ENCODE data around the gene PRKN.

Gene PRKN

GRCh38 chr6:161449521-161449920, 1278.0 kb downstream of the PRKN start:
- no peak for DNase-seq

- DNase-seq = no peak
These were observed 1280.6 kb downstream of the PRKN start for GRCh38 chr6:161446949-161447348.

- no peak for DNase-seq
These were observed 1281.2 kb downstream of the PRKN start for GRCh38 chr6:161446296-161446925.

GRCh38 chr6:161445021-161445799, 1282.4 kb downstream of the PRKN start:
- DNase-seq = no peak

GRCh38 chr6:161444464-161444863, 1283.1 kb downstream of the PRKN start:
- DNase-seq = no peak

- DNase-seq = no peak
These were observed 1283.7 kb downstream of the PRKN start for GRCh38 chr6:161443848-161444247.

- DNase-seq = no peak
These were observed 1285.1 kb downstream of the PRKN start for GRCh38 chr6:161442420-161442819.

GRCh38 chr6:161440299-161440698, 1287.3 kb downstream of the PRKN start:
- no peak for DNase-seq

- DNase-seq = peak; percentile 40
These were observed 1288.5 kb downstream of the PRKN start for GRCh38 chr6:161439093-161439492.

GRCh38 chr6:161438430-161439030, 1289.0 kb downstream of the PRKN start:
- no peak for DNase-seq

- no peak for DNase-seq
These were observed 1289.7 kb downstream of the PRKN start for GRCh38 chr6:161437851-161438250.

GRCh38 chr6:161436106-161436876, 1291.3 kb downstream of the PRKN start:
- no peak for DNase-seq

GRCh38 chr6:161435748-161436070, 1291.9 kb downstream of the PRKN start:
- no peak for DNase-seq

GRCh38 chr6:161434921-161435747, 1292.4 kb downstream of the PRKN start:
- DNase-seq = no peak

GRCh38 chr6:161434350-161434749, 1293.2 kb downstream of the PRKN start:
- no peak for DNase-seq

- DNase-seq = no peak
These were observed 1295.0 kb downstream of the PRKN start for GRCh38 chr6:161432546-161432945.

- DNase-seq = no peak
These were observed 1297.6 kb downstream of the PRKN start for GRCh38 chr6:161429921-161430490.

GRCh38 chr6:161424421-161424820, 1303.1 kb downstream of the PRKN start:
- DNase-seq = no peak

- no peak for DNase-seq
These were observed 1304.6 kb downstream of the PRKN start for GRCh38 chr6:161422710-161423680.

- DNase-seq = no peak
These were observed 1309.1 kb downstream of the PRKN start for GRCh38 chr6:161418463-161418945.

All from GOT3 (cell line).